CD4-positive, alpha-beta T cell (primary cell): Measurements from ENCODE around the gene CC2D1B. TPM values are rescaled to one million over a fixed set of nuclear protein-coding genes. Genes with fewer than 3 reads are reported as not detected.
"Not testable (repeated sequence)": the region's sequence is repeated elsewhere in the genome, so short reads cannot be mapped to it uniquely, and the experiment has no call there.

Experiments used
- ATAC-seq: fragments of 200-7000 bp; cut with Tn5 transposase; one replicate; pipeline ENCODE4 v1.10.0; 2022; ENCODE audit warnings: mild to moderate bottlenecking; ENCODE audit not compliant: poor library complexity
- CTCF ChIA-PET: fragments of 350-600 bp; sonication (Branson Sonifier 250); formaldehyde crosslinking; loops from one replicate; lab custom pipeline; 2021; ENCODE audit warnings: antibody characterized with exemption, inconsistent platforms; lab: Charles Lee
- POLR2A ChIA-PET: fragments of 350-600 bp; sonication (Branson Sonifier 250); formaldehyde crosslinking; loops from one replicate; lab custom pipeline; 2021; ENCODE audit warnings: antibody characterized with exemption, inconsistent platforms; lab: Charles Lee
- DNase-seq, 14 experiments: peaks; one replicate each; pipeline ENCODE4 v3.0.0-alpha.2; 2013 to 2020; ENCODE audit warnings: mixed read lengths in 2 of 14
- H3K27ac ChIP-seq, 2 donors: one replicate each; pipeline versions ENCODE4 v1.5.1 to v1.7.0; 2013; ENCODE audit warnings: low read length in 2 of 2, low read depth in 1 of 2, mild to moderate bottlenecking in 1 of 2
- H3K27me3 ChIP-seq, 2 experiments: 1 replicate in 1 of 2; 2 replicates in 1 of 2; pipeline versions ENCODE4 v1.6.1 to v1.7.0; 2013; ENCODE audit warnings: low read length in 2 of 2, control low read depth in 1 of 2, mild to moderate bottlenecking in 1 of 2, moderate library complexity in 1 of 2; ENCODE audit not compliant: insufficient read depth in 2 of 2, control insufficient read depth in 1 of 2
- H3K36me3 ChIP-seq: one replicate; pipeline ENCODE4 v1.6.1; 2013; ENCODE audit warnings: low read length, control low read depth; ENCODE audit not compliant: insufficient read depth
- H3K4me1 ChIP-seq: one replicate; pipeline ENCODE4 v1.6.1; 2013; ENCODE audit warnings: low read length, control low read depth; ENCODE audit not compliant: insufficient read depth
- H3K4me3 ChIP-seq: one replicate; pipeline ENCODE4 v1.5.1; 2013; ENCODE audit warnings: mild to moderate bottlenecking, low read length, moderate library complexity
- H3K9me3 ChIP-seq, 2 experiments: 1 replicate in 1 of 2; 2 replicates in 1 of 2; pipeline versions ENCODE4 v1.6.1 to v1.7.0; 2013; ENCODE audit warnings: low read length in 2 of 2, mild to moderate bottlenecking in 2 of 2, control low read depth in 1 of 2, moderate library complexity in 1 of 2; ENCODE audit not compliant: control insufficient read depth in 1 of 2, insufficient read depth in 1 of 2
- H3K27ac Mint-ChIP-seq: one replicate; pipeline ENCODE4 v1.8.0; 2020; ENCODE audit warnings: mixed read lengths
- H3K27me3 Mint-ChIP-seq: one replicate; pipeline ENCODE4 v1.8.0; 2021; ENCODE audit warnings: mixed read lengths
- H3K36me3 Mint-ChIP-seq: one replicate; pipeline ENCODE4 v1.8.0; 2021; ENCODE audit warnings: low read depth, mixed read lengths
- H3K4me1 Mint-ChIP-seq: one replicate; pipeline ENCODE4 v1.8.0; 2021; ENCODE audit warnings: low read depth, mixed read lengths
- H3K4me3 Mint-ChIP-seq: one replicate; pipeline ENCODE4 v1.8.0; 2020; ENCODE audit warnings: mild to moderate bottlenecking, mixed read lengths
- H3K9me3 Mint-ChIP-seq: one replicate; pipeline ENCODE4 v1.8.0; 2020; ENCODE audit warnings: mixed read lengths
- intact Hi-C, 2 experiments: fragments of 100-400 bp; cut with DNase I in 1 of 2; cut with micrococcal nuclease in 1 of 2; formaldehyde crosslinking; loops; one replicate each; pipeline versions ENCODE4 v1.15.1 to v1.9.0; 2023 to 2025; cut with DNase I, micrococcal nuclease
- total RNA-seq, 174 experiments: library from RNA in 2 of 174; stranded (reverse) in 2 of 174; gene quantifications; one replicate each; pipeline ENCODE4 v1.2.3 and lab custom pipeline; 2021 to 2026
- TF ChIP-seq, protein P1 (sequence below): fragments of 200-600 bp; IDR thresholded peaks from one replicate; pipeline ENCODE4 v1.8.0; 2022; ENCODE audit warnings: antibody characterized with exemption, mild to moderate bottlenecking

The CC2D1B gene
- total RNA-seq, 2 experiments from 2014 or later, result 46.5 to 47.5 TPM

DNA sequence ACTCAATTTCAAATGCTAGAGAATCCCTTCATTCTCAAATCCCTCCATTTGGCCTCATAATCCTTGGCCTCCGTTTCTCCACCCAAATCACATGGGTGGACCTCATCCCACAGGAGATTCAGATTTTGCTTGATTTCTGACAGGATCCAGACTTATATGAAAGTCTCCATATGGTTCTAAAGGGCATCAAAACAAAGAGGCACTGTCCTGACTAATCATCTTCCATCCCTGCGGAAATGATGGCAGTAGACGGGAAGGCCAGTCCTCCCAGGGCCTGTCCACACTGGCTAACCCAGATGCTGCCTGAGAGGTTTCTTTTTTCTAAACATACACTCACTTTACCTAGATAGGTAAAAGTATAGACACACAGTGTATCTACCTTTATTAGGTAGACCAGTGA lies 19.4 kb upstream of the CC2D1B start:
- H3K27me3 Mint-ChIP-seq, result no peaks in the 10 kb centered on the region
- TF ChIP-seq, protein P1, sequence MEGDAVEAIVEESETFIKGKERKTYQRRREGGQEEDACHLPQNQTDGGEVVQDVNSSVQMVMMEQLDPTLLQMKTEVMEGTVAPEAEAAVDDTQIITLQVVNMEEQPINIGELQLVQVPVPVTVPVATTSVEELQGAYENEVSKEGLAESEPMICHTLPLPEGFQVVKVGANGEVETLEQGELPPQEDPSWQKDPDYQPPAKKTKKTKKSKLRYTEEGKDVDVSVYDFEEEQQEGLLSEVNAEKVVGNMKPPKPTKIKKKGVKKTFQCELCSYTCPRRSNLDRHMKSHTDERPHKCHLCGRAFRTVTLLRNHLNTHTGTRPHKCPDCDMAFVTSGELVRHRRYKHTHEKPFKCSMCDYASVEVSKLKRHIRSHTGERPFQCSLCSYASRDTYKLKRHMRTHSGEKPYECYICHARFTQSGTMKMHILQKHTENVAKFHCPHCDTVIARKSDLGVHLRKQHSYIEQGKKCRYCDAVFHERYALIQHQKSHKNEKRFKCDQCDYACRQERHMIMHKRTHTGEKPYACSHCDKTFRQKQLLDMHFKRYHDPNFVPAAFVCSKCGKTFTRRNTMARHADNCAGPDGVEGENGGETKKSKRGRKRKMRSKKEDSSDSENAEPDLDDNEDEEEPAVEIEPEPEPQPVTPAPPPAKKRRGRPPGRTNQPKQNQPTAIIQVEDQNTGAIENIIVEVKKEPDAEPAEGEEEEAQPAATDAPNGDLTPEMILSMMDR, result no peak

GRCh38 chr1:52369851-52370250 lies 3.8 kb upstream of the CC2D1B start:
- H3K36me3 Mint-ChIP-seq, result not testable (repeated sequence)
- intact Hi-C loops, result loop anchor here (5.0 to 10.0 kb wide), 8 partner anchors 52 to 1682 kb away; partner anchors contain the start of genes BTF3L4 (in 1 of the 2), FAF1 (in 1 of the 2), IFT25 (in 1 of the 2) and LRRC42 (in 1 of the 2)
- POLR2A ChIA-PET, result interaction anchor here (2.2 kb wide), 1 partner anchor 54 kb away, joined by 11 read pairs; no protein-coding TSS in a partner anchor

More for the DNA sequence above, 19.4 kb upstream of the CC2D1B start:
- Histone ChIP-seq H3K4me1 (no peaks in the 10 kb centered on the region), H3K36me3 (peaks cover 3% of the 10 kb centered on the region), H3K4me3 (no peak overlapping the region), H3K9me3 (no peaks in the 10 kb centered on the region), H3K27me3 (no peaks in the 10 kb centered on the region), H3K27ac (no peak overlapping the region)
- no peaks in the 10 kb centered on the region for H3K36me3 Mint-ChIP-seq
- no peaks in the 10 kb centered on the region for H3K9me3 Mint-ChIP-seq
- POLR2A ChIA-PET, result no interaction called here
- no peak for ATAC-seq
- H3K4me3 Mint-ChIP-seq, result no peak overlapping the region
- CTCF ChIA-PET, result no interaction called here
- H3K4me1 Mint-ChIP-seq, result no peaks in the 10 kb centered on the region
- no peak for DNase-seq
- intact Hi-C loops, result no loop called here
- H3K27ac Mint-ChIP-seq, result no peak overlapping the region

DNA sequence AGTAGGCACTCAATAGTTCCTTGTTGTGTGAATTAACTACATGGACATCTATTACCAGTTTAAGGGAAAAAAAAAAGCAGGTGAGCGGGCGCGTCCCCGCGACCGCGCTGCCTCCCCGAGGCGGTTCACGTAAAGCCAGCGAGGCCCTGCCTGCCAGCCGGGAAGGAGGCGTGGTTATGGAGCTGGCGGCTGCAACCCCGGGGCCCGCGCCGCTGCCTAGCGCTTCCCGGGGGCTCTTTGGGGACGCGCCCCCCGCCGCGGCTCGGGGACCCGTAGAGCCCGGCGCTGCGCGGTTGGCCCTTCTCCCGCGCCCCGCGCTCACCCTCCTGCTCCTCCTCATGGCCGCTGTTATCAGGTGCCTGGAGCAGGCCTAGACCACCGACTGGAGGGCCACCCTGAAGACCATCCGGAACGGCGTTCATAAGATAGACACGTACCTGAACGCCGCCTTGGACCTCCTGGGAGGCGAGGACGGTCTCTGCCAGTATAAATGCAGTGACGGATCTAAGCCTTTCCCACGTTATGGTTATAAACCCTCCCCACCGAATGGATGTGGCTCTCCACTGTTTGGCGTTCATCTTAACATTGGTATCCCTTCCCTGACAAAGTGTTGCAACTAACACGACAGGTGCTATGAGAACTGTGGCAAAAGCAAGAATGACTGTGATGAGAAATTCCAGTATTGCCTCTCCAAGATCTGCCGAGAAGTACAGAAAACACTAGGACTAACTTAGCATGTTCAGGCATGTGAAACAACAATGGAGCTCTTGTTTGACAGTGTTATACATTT lies 2.6 kb upstream of the CC2D1B start:
- TF ChIP-seq, protein P1, result no peak
- Mint-ChIP-seq H3K9me3 (no peaks in the 10 kb centered on the region), H3K36me3 (peaks cover 16% of the 10 kb centered on the region), H3K4me3 (peak overlapping the region; percentile 81), H3K4me1 (peaks cover 51% of the 10 kb centered on the region), H3K27me3 (no peaks in the 10 kb centered on the region), H3K27ac (peak overlapping the region; percentile 53)
- DNase-seq, result peak; percentile 30 to 84 (median 58)
- Histone ChIP-seq H3K36me3 (peaks cover 5% of the 10 kb centered on the region), H3K27me3 (no peaks in the 10 kb centered on the region), H3K27ac (no peak overlapping the region), H3K4me3 (peak overlapping the region; percentile 16), H3K9me3 (no peaks in the 10 kb centered on the region), H3K4me1 (peaks cover 38% of the 10 kb centered on the region)
- ATAC-seq, result peak; percentile 12
- ChIA-PET POLR2A (interaction anchor here (0.6 to 2.2 kb wide), 5 partner anchors 18 to 81 kb away, joined by 3 to 16 read pairs (median 3); partner anchors contain the start of genes ORC1 and PRPF38A), CTCF (interaction anchor here (0.6 to 2.7 kb wide), 5 partner anchors 11 to 318 kb away, joined by 3 to 14 read pairs (median 3); partner anchors contain the start of genes ORC1 and PRPF38A)
- intact Hi-C loops, result loop anchor here (5.0 to 10.0 kb wide), 8 partner anchors 54 to 1684 kb away; partner anchors contain the start of genes BTF3L4 (in 1 of the 2), FAF1 (in 1 of the 2), IFT25 (in 1 of the 2) and LRRC42 (in 1 of the 2)

More at GRCh38 chr1:52369851-52370250, 3.8 kb upstream of the CC2D1B start:
- H3K9me3 Mint-ChIP-seq, CTCF ChIA-PET, ATAC-seq, H3K4me3 Mint-ChIP-seq, H3K4me3 ChIP-seq, H3K27me3 Mint-ChIP-seq, H3K27ac Mint-ChIP-seq, H3K27ac ChIP-seq, H3K9me3 ChIP-seq, H3K36me3 ChIP-seq, DNase-seq, H3K27me3 ChIP-seq: not testable (repeated sequence)
- H3K4me1 ChIP-seq, result peaks cover 27% of the 10 kb centered on the region
- H3K4me1 Mint-ChIP-seq, result peaks cover 39% of the 10 kb centered on the region
